ENCODE data around the gene CASK.

The CASK gene, protein sequence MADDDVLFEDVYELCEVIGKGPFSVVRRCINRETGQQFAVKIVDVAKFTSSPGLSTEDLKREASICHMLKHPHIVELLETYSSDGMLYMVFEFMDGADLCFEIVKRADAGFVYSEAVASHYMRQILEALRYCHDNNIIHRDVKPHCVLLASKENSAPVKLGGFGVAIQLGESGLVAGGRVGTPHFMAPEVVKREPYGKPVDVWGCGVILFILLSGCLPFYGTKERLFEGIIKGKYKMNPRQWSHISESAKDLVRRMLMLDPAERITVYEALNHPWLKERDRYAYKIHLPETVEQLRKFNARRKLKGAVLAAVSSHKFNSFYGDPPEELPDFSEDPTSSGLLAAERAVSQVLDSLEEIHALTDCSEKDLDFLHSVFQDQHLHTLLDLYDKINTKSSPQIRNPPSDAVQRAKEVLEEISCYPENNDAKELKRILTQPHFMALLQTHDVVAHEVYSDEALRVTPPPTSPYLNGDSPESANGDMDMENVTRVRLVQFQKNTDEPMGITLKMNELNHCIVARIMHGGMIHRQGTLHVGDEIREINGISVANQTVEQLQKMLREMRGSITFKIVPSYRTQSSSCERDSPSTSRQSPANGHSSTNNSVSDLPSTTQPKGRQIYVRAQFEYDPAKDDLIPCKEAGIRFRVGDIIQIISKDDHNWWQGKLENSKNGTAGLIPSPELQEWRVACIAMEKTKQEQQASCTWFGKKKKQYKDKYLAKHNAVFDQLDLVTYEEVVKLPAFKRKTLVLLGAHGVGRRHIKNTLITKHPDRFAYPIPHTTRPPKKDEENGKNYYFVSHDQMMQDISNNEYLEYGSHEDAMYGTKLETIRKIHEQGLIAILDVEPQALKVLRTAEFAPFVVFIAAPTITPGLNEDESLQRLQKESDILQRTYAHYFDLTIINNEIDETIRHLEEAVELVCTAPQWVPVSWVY

GRCh38 chrX:41923211-41923977 lies at the start of gene CASK:
Gene CASK, minus strand, starts transcription at chrX:41923554. Its CDS starts 566 bp downstream, at chrX:41922988.
- no peak for FAIRE-seq

DNA sequence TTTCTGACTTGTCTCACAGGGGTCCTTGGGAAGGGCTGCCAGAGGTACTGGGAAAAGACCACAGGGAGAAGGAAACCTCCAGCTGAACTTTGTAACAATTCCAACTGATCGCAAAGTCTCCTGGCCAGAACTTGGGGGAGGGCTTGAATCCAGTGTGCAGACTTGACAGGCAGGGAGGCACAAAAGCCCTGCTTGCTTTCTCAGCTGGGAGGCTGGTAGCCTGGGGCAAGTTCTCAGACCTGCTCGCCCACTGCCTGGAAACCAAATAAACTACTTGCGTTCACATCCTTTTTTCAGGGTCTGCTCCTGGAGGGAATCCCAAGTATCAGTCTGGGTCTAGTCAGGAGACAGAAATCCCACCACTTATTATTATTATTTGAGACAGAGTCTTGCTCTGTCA lies 48.0 kb upstream of the CASK start:
- no peak for FAIRE-seq

DNA sequence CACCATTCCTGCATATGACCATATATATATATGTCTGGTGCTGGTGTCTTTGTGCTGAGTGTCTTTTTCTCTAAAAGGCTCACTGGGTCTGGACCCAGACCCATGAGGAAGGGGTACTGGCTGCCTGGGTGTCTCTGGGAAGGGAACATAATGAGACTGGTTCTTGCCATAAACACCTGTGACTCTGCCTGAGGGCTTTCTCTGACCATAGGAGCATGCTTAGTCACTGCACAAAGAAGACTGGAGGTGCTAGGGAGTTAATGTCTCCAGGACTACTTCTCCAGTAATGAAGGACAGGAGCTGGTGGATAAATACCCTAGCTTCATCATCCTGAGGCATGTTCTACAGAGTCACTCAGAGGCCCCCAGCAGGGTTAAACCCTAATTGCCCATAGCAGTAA lies 47.1 kb upstream of the CASK start:
- FAIRE-seq: no peak

DNA sequence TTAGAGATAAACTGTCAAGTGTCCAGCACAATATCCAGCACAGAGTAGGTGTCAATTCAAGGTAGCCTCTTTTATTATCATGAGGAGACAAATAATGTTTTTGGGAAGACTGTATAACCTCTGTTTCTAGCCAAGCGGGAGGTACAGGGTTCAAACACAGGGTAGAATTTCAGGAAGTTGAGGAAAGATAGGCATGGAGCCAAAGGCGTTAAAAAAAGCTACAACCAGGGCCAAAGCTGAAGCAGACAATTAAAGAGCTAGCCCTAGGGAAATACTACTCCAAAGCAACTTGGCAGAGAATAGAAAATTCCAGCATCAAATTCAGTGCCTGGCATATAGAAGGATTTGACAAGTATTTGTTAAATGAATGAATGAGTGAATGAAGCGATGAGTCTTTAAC lies 40.0 kb upstream of the CASK start:
- no peak for FAIRE-seq

DNA sequence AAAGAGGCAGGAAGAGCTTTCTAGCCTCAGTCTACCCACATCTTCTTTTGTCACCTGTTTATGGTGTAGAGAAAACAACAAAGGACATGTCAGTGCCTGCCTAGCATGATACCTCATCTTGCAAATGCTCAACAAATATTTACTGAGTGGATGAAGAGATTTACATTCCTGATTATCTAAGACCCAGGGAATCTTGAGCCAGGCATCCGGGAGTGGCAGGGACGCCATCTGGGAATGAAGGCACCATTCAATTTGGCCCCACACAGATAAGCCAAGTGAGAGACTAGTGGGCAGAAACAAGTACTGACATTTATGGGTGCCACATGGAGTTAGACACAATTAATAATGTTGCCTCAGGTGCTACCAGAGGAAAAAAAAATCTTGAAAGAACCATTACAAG lies 36.8 kb upstream of the CASK start:
- FAIRE-seq: no peak

- no peak for FAIRE-seq
Measured at GRCh38 chrX:41958861-41959260, 35.5 kb upstream of the CASK start.

DNA sequence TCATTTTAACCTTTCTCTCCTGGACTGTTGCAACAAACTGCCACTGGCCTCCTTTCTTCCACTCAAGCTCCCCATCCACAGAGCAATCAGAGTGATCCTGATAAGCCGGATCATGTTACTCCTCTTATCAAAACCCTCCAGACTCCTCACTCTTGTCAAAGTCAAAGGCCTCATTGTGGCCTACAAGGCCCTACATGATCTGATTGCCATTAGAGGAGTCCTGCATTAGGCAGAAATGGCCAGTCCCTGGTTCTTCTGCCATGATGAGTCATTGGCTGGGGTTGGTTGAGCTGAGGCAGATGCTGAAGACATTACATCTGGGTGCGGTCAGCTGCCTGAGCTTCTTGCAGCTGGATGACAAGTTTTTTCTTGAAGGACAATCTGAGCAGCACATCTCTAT lies 32.7 kb upstream of the CASK start:
- no peak for FAIRE-seq

- FAIRE-seq: no peak
Measured at GRCh38 chrX:41952102-41952501, 28.7 kb upstream of the CASK start.

GRCh38 chrX:41946989-41947612 lies 23.7 kb upstream of the CASK start:
- FAIRE-seq: no peak

GRCh38 chrX:41946235-41946634 lies 22.9 kb upstream of the CASK start:
- no peak for FAIRE-seq

GRCh38 chrX:41935832-41936231 lies 12.5 kb upstream of the CASK start:
- no peak for FAIRE-seq

- no peak for FAIRE-seq
Measured at GRCh38 chrX:41933546-41933945, 10.2 kb upstream of the CASK start.

DNA sequence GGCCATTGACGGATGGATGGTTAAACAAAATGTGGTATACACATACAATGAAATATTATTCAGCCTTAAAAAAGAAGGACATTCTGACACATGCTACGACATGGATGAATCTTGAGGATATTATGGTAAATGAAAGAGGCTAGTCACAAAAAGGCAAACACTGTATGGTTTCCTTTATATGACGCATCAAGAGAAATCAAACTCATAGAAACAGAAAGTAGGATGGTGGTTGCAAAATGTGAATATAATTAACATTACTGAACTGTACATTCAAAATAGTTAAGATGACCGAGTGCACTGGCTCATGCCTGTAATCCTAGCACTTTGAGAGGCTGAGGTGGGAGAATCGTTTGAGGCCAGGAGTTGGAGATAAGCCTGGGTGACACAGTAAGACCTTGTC lies 9.5 kb upstream of the CASK start:
- no peak for FAIRE-seq

DNA sequence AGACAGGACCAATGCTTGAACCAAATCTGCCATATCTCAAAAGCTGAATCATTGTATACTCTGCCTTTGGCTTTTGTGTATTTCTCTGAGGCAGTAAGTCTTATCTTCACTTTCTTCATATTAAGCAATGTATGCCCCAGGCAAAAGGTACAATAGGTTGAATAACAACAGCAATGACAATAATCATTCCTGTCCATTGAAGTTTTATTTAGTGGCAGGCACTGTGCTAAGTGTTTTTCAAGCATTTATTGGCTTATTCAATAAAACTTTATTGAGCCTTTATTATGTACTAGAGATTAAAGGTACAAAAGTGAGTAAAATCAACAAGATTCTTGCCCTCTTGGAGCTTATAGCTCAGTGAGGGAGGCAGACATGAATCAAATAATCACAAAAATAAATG lies 8.2 kb upstream of the CASK start:
- no peak for FAIRE-seq

DNA sequence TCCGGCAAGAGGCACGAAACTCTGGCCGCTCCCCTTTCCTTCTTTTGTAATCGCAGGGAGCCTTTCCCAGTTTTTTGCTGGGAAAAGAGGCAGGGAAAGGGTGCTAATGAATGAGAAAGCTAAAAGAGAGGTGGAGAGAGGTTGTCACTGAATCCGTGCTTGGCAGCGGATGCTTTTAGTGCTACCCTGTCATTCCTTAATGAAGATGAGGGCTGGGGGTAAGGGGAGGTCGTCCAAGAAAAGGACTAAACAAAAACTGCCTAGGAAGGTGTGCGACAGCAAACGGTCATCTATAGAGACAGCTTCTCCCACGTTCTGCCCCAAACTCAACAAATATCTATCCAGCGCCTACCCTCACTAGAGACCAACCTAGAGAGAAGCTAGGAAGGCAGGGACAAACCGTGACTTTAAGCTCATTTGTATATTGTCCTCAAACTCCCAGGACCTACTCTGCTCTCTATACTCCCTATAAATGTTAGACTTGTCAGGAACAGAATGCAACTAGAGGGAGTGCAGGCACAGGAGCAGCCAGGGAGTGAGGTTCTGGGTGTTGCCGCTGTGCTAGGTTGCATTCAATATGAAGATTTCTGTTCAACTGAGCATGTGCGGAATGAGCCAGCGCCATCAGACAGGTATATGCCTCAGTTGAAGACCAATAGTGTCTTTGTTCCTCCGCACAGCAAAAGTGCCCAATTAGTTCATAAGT lies 777 bp upstream of the CASK start:
- FAIRE-seq: peak; percentile 85

DNA sequence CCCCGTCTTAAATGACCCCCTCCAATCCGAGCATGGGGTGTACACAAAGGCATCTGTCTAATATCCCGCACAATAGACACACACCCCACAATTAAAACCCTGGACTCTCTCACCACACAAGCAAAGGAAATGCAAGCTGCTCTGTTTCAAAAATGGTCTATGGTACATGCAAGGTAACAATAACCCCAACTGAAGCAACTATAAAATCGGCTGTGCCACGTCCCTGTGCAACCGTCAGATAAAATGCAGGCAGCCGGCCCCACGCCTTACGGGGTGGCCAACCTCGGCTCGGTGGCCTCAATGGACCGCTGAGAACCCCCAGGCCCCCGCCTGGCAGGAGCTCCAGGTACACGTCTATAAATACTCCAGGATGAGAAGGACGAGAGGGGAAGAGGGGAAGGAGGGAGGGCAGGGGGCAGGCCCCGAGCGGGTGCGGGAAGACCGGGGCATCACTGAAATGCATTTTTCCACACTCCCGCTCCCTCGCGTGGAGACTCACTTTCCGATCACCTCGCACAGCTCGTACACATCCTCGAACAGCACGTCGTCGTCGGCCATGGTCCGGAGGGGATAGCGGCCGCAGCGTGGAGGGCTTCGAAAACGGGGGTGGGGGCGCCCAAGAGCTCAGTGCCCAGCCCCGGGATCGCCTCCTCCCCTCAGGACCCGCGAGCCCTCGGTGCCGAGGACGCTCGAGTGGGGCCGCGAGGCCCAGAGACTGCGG lies 763 bp downstream of the CASK start:
- no peak for FAIRE-seq

DNA sequence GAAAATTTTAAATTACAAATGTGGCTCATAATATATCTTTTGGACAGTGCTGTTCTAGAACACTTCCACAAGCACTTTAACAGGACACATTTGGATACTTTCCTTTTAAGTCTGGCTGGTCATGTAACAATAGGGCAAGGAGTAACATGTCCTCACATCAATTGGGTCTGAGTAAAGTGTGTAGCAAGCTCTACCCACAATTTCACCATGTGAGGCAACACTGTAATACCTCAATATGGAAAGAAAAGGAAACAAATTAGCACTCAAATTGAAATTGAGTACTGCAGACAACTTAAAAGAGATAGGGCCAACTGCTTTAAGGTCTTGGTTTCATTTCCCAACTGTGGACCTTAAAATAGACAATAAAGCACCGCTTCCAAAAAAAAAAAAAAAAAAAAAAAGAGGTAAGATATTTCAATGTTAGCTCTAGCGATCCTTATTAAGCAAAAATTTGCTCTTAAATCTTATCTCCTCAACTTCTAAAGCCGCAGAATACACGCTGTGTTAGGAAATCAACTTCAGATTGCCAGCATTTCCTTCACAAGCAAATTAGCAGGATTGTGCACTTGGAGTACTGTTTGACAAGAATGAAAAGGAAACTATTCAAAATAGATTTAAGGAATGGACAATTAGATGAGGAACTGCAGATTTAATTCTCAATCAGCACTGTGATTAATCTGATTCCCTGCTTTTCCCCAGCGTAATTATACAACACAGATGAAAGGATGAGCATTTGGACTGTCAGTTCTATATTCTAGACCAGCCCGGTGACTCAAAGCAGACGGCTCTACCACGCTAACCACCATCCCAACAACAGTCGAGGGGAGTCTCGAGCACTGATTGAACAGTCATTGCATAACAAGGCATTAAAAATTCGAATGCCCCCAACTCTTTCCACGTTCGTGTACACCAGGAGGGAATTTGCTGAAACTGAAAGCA lies 1.6 kb downstream of the CASK start:
- no peak for FAIRE-seq

GRCh38 chrX:41919870-41920269 lies 3.5 kb downstream of the CASK start:
- peak; percentile 36 for FAIRE-seq

- no peak for FAIRE-seq
Measured at GRCh38 chrX:41917517-41917916, 5.8 kb downstream of the CASK start.

DNA sequence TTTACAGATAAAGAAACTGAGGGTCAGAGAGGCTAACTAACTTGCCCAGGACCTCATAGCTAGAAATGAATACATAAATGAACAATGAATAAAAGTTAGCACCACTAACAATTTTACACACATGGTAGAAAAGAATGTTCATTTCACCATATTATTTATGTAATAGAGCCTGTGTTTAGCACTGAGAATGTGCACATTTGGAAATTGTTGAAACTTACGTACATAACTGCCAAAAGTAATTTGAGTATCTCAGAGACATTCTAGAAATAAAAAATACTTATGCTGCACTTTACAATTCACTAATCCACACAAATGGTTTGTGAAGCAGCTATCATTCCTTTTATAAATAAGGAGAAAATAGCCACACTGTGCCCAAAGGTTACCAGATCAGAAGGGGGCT lies 9.9 kb downstream of the CASK start:
- peak; percentile 83 for FAIRE-seq
